Measurements from ENCODE around the gene TRIM38.
A peak's percentile ranks its signal among the peaks of the same experiment; 100 is the strongest.

Gene TRIM38

GRCh38 chr6:26022737-26023136 lies 60.1 kb downstream of the TRIM38 start:
- TF ChIP-seq, protein P1, sequence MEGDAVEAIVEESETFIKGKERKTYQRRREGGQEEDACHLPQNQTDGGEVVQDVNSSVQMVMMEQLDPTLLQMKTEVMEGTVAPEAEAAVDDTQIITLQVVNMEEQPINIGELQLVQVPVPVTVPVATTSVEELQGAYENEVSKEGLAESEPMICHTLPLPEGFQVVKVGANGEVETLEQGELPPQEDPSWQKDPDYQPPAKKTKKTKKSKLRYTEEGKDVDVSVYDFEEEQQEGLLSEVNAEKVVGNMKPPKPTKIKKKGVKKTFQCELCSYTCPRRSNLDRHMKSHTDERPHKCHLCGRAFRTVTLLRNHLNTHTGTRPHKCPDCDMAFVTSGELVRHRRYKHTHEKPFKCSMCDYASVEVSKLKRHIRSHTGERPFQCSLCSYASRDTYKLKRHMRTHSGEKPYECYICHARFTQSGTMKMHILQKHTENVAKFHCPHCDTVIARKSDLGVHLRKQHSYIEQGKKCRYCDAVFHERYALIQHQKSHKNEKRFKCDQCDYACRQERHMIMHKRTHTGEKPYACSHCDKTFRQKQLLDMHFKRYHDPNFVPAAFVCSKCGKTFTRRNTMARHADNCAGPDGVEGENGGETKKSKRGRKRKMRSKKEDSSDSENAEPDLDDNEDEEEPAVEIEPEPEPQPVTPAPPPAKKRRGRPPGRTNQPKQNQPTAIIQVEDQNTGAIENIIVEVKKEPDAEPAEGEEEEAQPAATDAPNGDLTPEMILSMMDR (IDR thresholded peaks at IDR 0.05; ENCODE audit: borderline replicate concordance, control extremely low read depth, extremely low read depth, insufficient read depth, missing control alignments), result no peak
- in situ Hi-C loops (cut with MboI; ENCODE audit: low sequenced_read_pairs, unreplicated experiment), result no loop called here
- no peak for DNase-seq (ENCODE audit: low spot score)

GRCh38 chr6:26024651-26025046 lies 62.0 kb downstream of the TRIM38 start:
- TF ChIP-seq, protein P1 (IDR thresholded peaks at IDR 0.05; ENCODE audit: borderline replicate concordance, control extremely low read depth, extremely low read depth, insufficient read depth, missing control alignments), result no peak
- in situ Hi-C loops (cut with MboI; ENCODE audit: low sequenced_read_pairs, unreplicated experiment), result no loop called here
- no peak for DNase-seq (ENCODE audit: low spot score)

DNA sequence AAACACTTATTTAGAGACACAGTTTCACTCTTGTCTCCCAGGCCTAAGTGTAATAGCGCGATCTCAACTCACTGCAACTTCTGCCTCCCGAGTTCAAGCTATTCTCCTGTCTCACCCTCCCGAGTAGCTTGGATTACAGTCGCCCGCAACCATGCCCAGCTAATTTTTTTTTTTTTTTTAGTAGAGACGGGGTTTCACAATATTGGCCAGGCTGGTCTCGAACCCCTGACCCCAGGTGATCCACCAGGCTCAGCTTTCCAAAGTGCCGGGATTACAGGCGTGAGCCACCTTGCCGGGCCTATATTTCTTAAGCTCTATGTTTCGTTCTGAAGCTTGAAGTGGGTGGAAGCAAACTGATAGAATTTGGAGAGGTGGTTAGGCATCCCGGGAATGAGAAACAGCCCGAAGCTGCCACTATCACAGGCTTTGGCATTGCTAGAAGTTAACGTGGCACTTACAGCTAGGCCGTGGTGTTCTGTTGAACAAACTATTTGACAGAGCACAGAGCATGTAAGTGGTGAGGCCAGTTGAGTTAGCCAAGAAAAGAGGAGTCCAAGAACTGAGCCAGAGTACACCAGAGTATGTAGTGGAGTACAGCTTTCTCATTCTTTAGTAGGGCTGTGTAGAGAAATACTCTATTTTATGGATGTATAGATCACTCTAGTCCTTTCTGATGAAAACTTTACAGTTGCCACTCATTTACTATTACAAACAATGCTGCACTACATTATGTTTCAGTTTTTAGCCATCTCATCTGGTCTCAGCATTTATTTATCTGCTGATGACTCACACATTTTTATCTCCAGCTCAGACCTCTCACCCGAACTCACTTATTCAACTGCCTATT lies 62.7 kb downstream of the TRIM38 start:
- in situ Hi-C loops (cut with MboI; ENCODE audit: low sequenced_read_pairs, unreplicated experiment), result no loop called here
- TF ChIP-seq, protein P1 (IDR thresholded peaks at IDR 0.05; ENCODE audit: borderline replicate concordance, control extremely low read depth, extremely low read depth, insufficient read depth, missing control alignments), result no peak
- DNase-seq (ENCODE audit: low spot score), result no peak

DNA sequence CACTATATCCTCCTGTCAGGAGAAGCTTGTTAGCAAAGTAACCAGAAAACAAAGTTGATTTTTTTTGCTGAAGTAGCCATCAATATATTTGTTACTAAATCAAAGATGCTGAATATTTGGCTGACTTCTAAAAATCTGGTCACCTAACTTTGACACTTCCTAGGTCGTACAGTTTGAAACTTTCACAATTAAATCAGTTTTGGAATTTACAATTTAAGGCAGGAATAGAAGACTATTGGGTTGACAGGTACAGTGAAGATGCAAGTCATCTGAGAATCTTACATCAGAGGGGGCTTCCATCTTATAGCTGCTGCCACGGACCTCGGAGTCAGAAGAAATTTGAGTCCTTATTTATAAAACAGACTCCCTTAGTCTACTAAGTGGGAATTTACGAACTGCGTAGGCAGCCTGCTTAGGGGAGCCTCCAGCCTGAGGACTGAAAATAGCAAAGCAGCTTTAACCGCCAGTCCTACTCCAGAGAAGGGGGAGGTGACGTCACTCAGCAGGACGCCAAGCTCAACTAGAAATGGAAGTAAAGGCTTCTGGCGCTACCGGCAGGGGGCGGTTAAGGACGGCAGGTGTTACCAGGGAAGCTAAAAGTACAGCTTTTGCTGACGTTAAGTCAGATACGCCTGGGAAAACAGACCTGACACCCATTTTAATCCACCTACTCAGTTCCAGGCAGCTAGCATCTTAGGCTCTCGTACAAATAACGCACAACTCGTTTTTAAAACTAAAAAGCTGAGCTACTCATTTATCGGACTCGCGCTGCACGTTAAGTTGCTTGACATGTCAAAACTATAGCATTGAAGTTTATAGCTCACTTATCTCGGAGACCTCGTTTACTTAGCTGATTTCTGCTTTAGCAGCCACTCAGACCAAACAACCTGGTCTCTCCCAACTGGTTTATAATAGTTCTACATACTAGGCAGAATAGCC lies 63.6 kb downstream of the TRIM38 start:
- in situ Hi-C loops (cut with MboI; ENCODE audit: low sequenced_read_pairs, unreplicated experiment), result no loop called here
- peak; percentile 59 for DNase-seq (ENCODE audit: low spot score)
- TF ChIP-seq, protein P1 (IDR thresholded peaks at IDR 0.05; ENCODE audit: borderline replicate concordance, control extremely low read depth, extremely low read depth, insufficient read depth, missing control alignments), result peak; percentile 85

DNA sequence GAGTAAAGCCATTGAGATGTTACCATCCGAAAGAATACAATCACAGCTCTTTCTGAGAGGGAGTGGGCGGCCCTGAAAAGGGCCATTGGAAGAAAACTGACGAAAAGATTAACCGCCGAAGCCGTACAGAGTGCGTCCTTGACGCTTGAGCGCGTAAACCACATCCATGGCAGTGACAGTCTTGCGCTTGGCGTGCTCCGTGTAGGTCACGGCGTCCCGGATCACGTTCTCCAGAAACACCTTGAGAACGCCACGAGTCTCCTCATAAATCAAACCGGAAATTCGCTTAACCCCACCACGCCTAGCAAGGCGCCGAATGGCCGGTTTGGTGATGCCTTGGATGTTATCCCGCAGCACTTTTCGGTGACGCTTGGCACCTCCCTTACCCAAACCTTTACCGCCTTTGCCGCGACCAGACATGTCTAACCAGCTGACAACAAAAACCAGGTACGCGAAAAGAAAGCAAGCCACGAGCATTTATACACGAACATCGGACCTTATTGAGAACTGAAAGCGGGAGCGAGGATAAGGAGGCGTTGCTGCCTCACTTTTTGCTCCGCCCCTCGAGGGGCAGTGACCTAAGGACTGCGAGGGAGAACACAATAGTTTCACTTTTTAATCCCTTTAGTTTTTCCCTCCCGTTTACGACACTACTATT lies 64.4 kb downstream of the TRIM38 start:
- in situ Hi-C loops (cut with MboI; ENCODE audit: low sequenced_read_pairs, unreplicated experiment), result no loop called here
- TF ChIP-seq, protein P1 (IDR thresholded peaks at IDR 0.05; ENCODE audit: borderline replicate concordance, control extremely low read depth, extremely low read depth, insufficient read depth, missing control alignments), result no peak
- DNase-seq (ENCODE audit: low spot score), result peak; percentile 62
